Esophagus muscularis mucosa (tissue), 3 donors: Measurements from ENCODE around the gene INCA1.

Source experiments
- CTCF ChIP-seq, 3 experiments: fragments of 200-600 bp in 2 of 3; fragments of 450-650 bp in 1 of 3; sonication (generic) in 2 of 3; IDR thresholded peaks; one replicate each; pipeline ENCODE4 v1.5.1; 2017 to 2019; ENCODE audit warnings: antibody characterized with exemption in 3 of 3, mild to moderate bottlenecking in 2 of 3, moderate library complexity in 1 of 3
- POLR2A ChIP-seq: fragments of 450-650 bp; IDR thresholded peaks from one replicate; pipeline ENCODE4 v1.6.1; 2017; ENCODE audit warnings: antibody characterized with exemption, moderate library complexity, mild to moderate bottlenecking, low read depth

DNA sequence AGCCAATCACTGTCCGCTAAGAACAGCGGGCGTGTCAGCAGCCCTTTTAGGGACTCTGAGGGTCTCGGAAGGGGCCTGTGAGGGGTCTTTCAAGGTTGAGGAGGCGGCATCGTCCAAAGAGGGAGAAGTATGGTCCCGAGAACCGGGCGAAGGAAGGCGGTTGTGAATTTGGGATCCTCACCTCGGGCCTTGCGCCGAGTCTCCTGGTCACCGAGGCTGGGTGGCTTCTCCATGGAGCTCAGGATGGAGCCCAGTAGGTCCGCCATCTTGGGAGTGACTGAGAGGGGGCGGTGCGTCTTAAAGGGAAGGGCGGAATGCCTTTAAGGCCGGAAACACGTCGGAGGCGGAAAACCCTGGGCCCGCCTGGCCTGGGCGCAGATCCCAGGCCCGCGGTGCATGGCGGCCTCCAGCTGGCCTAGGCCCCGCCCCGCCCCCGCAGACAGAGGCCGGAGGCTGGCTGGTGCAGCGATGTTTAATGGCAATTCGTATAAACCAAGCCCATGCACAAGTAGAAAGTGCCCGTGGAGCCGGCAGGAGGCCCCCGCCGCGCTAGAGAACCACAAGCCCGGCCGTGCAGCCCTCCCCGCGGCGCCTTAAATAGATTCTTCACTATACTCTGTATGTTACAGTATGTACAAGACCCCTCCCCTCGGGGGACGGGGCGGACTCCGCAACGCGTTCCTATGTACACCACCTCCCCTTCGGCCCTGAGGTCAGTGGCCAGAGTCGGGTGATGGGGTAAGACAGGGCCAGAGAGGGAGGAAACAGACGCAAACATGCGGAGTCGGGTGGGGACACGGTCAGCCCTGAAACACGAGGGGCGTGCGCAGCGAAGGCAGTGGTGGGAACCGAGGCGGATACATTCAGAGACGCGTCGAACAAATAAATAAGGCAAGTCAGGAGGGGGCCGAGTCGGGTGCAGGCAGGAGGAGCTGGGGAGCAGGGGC lies 29.5 kb downstream of the INCA1 start, which contains the start of gene SPAG7:
- TF ChIP-seq POLR2A, result peak; percentile 70
- TF ChIP-seq CTCF (IDR thresholded peaks at IDR 0.05), result peak in 1 of 3 experiments; percentile 22
